Small intestine (tissue), 7 donors: Measurements from ENCODE around the gene RBFOX1. TPM values are rescaled to one million over a fixed set of nuclear protein-coding genes. Genes with fewer than 3 reads are reported as not detected.

Experiments used
- DNase-seq, 2 donors: peaks; one replicate each; pipeline versions ENCODE4 v3.0.0 to v3.0.0-alpha.2; 2013
- FAIRE-seq: peaks from 2 replicates; lab custom pipeline; 2012; peaks lifted over from hg19 to GRCh38; lab: Jason Lieb, UNC
- H3K27ac ChIP-seq, 3 donors: one replicate each; pipeline ENCODE4 v1.5.1; 2013; ENCODE audit warnings: low read length in 2 of 3, mild to moderate bottlenecking in 2 of 3, control low read depth in 1 of 3, inconsistent platforms in 1 of 3, low read depth in 1 of 3, moderate library complexity in 1 of 3
- H3K27me3 ChIP-seq, 3 donors: one replicate each; pipeline ENCODE4 v1.6.1; 2013; ENCODE audit warnings: low read length in 3 of 3, inconsistent platforms in 1 of 3; ENCODE audit not compliant: control insufficient read depth in 3 of 3, insufficient read depth in 3 of 3
- H3K36me3 ChIP-seq, 3 donors: one replicate each; pipeline ENCODE4 v1.6.1; 2013; ENCODE audit warnings: low read length in 3 of 3, inconsistent platforms in 1 of 3, low read depth in 1 of 3, mild to moderate bottlenecking in 1 of 3, moderate library complexity in 1 of 3; ENCODE audit not compliant: control insufficient read depth in 3 of 3, insufficient read depth in 2 of 3
- H3K4me1 ChIP-seq, 3 donors: one replicate each; pipeline ENCODE4 v1.6.1; 2013; ENCODE audit warnings: low read length in 2 of 3, inconsistent platforms in 1 of 3, low read depth in 1 of 3, mild to moderate bottlenecking in 1 of 3, moderate library complexity in 1 of 3; ENCODE audit not compliant: control insufficient read depth in 3 of 3, insufficient read depth in 2 of 3
- H3K4me3 ChIP-seq, 3 donors: one replicate each; pipeline ENCODE4 v1.5.1; 2013; ENCODE audit warnings: low read length in 3 of 3, control low read depth in 1 of 3, inconsistent platforms in 1 of 3, low read depth in 1 of 3, mild to moderate bottlenecking in 1 of 3, moderate library complexity in 1 of 3
- H3K9me3 ChIP-seq, 2 donors: one replicate each; pipeline ENCODE4 v1.6.1; 2013; ENCODE audit warnings: low read depth in 1 of 2, low read length in 1 of 2; ENCODE audit not compliant: control insufficient read depth in 2 of 2, insufficient read depth in 1 of 2
- WGBS, 3 donors: extraction: QIAGEN DNeasy Blood & Tissue Kit; methylation state at CpG; one replicate each; pipeline ENCODE4 v1.1.7; 2013; 5-methylcytosine and 5-hydroxymethylcytosine counted together
- polyA plus RNA-seq, 4 donors: library from polyadenylated mRNA; stranded (reverse) in 3 of 4; unstranded in 1 of 4; fragments of 200-250 nt in 3 of 4; fragments of 120-200 nt in 1 of 4; gene quantifications; one replicate each; pipeline versions ENCODE4 v1.2.1 to v1.2.3, GENCODE V29; 2013
- donor health status: healthy with polysubstance abuse.
- donor health status: control.
- donor health status: control.
- donor health status: Bipolar disorder and iron deficiency.
- donor health status: healthy.

The RBFOX1 gene
- polyA plus RNA-seq, 4 donors: 0.30 to 0.87 (median 0.54) TPM; not detected in 1

DNA sequence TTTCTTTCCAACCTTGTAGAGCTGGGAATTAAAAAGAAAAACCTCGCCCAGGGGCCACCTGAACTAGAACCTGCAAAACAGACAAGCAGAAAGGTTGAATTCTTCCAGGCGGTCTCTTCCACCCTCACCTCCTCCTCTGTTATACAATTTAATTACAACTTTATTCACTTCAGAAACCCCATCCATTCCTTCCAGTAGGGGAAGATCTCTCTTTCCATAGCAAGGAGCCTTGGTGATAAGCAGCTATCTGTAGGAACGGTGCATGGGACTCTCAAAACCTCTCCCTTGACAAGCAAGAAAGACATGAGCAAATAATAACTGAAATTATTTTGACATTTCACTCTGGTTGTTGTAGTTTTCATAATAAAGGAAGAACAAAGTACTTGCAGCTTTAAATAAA, 176.0 kb downstream of the RBFOX1 start:
- Histone ChIP-seq H3K4me1 (no peaks in the 10 kb centered on the region), H3K4me3 (no peak overlapping the region), H3K27me3 (no peaks in the 10 kb centered on the region), H3K36me3 (no peaks in the 10 kb centered on the region), H3K9me3 (no peaks in the 10 kb centered on the region), H3K27ac (no peak overlapping the region)
- 63 to 73% (median 67%) methylated on average over 3 of the region's 3 CpGs for WGBS, 3 donors
- FAIRE-seq (no peak), DNase-seq (no peak)

DNA sequence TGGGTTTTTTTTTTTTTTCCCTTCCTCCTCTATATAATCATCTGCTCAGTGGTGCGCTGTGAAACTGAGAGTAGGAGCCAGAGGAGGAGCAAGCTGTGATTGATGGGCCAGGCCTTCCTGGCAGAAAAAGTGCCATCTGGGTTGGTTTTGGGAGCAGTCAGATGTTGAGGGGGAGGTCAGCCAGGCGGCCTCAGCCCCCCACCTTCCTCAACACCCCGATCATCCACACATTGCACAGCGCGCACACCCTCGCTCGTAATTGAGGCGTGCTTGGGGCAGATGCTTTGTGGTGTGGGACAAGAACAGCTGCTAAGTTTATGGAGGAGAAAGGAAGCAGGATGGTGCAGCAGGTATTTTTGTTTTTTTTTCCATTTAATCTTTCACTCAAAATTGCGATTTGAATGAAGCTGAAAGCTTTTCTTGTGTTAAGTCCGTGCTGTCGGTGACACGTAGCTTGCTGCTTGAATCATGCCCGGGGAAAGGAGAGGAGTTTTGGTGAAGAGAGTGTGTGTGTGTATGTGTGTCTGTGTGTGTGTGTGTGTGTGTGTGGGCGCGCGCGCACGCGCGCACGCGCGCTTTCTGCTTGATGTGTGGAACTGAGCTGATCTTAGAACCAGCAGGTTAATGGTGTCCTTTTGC, 177.4 kb downstream of the RBFOX1 start:
- 72 to 82% (median 75%) methylated on average over 22 to 23 of the region's 23 CpGs for WGBS, 3 donors
- Histone ChIP-seq H3K27me3 (no peaks in the 10 kb centered on the region), H3K4me3 (no peak overlapping the region), H3K4me1 (no peaks in the 10 kb centered on the region), H3K36me3 (no peaks in the 10 kb centered on the region), H3K9me3 (no peaks in the 10 kb centered on the region), H3K27ac (no peak overlapping the region)
- FAIRE-seq (no peak), DNase-seq (no peak)

DNA sequence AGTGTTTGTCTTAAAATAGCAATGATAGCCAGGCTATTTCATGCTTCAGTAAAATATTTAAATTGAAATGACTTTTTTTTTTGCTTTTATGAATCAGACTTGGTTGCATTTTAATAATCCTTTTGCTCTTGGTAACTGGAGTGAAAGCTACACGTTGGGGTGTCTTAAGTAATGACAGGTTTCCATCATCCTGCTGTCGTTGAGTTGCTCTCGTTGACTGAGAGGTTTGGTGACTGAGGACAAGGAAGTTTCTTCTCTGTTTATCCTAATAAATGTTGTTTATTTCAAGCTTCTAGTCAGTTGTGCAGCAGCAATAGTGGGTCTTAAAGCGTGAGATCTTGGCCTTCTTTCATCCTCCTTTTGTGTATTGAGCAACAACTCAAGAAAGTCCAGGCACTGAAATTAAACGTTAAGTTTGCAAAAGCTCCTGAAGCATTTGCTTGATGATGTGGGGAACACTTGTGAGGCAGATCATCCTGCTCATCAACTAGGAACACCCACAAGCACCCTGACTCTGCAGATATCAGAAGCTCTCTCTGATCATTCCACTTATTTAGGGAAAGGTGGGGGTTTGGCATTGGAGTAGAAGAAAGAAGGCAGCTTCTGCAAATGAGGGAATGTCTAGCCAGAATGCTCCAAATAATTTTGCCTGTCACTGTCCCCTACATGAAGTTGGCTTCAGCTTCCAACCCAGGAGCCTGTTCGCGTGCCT, 179.1 kb downstream of the RBFOX1 start:
- no peak for FAIRE-seq
- Histone ChIP-seq H3K36me3 (no peaks in the 10 kb centered on the region), H3K27me3 (no peaks in the 10 kb centered on the region), H3K27ac (no peak overlapping the region), H3K4me3 (no peak overlapping the region), H3K9me3 (no peaks in the 10 kb centered on the region), H3K4me1 (no peaks in the 10 kb centered on the region)
- WGBS, 3 donors: 63 to 73% (median 65%) methylated on average over 7 of the region's 7 CpGs
- no peak for DNase-seq

DNA sequence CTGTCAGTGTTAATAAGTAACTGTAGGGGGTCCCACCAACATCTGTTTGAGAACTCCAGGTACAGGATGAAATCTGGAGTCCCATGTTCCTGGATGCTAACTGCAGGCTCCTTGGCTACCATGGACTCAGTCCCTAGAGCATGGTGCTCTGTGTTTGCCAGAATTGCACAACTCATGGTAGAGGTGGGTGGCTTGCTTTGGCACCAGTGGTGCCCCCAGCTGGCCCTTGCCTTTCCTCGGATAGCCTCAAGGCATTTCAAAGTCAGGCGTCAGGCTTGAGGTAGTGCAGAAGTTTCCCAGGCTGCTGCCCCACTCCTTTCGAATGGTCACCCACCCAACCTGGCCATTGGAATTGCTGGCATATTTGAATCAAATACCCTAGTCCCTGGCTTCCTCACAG, 179.9 kb downstream of the RBFOX1 start:
- H3K27ac ChIP-seq: no peak overlapping the region
- H3K36me3 ChIP-seq: no peaks in the 10 kb centered on the region
- no peak for DNase-seq
- no peaks in the 10 kb centered on the region for H3K9me3 ChIP-seq
- no peaks in the 10 kb centered on the region for H3K27me3 ChIP-seq
- H3K4me3 ChIP-seq: no peak overlapping the region
- WGBS, 3 donors: 62 to 64% (median 62%) methylated on average over 3 of the region's 3 CpGs
- FAIRE-seq: no peak
- H3K4me1 ChIP-seq: no peaks in the 10 kb centered on the region

DNA sequence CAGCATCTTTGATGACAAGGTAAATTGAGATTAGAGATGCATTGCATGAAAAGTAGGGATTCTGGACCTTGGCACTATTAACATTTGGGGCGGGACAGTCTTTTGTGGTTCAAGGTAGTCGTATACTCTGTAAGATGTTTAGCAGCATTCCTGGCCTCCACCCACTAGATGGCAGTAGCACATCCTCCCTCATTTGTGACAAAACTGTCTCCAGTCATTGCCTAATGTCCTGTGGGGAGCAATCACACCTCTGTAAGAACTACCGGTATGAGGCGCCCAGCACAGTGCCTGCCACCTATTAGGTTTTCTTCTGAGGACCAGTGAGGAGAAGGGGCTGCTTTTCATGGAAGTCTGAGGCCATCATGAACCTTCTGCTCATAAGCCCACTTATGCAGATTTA, 180.8 kb downstream of the RBFOX1 start:
- DNase-seq (peak; percentile 3 to 15), FAIRE-seq (no peak)
- no peaks in the 10 kb centered on the region for H3K9me3 ChIP-seq
- H3K4me1 ChIP-seq: no peaks in the 10 kb centered on the region
- no peak overlapping the region for H3K27ac ChIP-seq
- no peaks in the 10 kb centered on the region for H3K36me3 ChIP-seq
- H3K4me3 ChIP-seq: no peak overlapping the region
- WGBS, 3 donors: 52 to 74% (median 71%) methylated on average over 4 of the region's 4 CpGs
- H3K27me3 ChIP-seq: no peaks in the 10 kb centered on the region

DNA sequence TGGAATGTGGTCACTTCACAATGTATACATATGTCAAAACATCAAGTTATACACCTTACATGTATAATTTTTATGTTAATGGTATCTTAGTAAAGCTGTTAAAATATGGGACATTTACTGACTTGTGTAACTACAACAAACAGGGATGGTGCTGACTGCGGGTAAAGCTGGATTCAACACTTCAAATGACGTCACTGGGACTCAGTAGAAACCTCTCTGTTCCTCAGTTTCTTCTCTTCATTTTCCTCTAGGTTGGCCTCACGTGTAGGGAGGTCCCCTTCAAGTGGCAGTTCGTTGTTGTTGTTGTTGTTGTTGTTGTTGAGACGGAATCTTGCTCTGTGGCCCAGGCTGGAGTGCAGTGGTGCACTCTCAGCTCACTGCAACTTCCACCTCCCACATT, 182.9 kb downstream of the RBFOX1 start:
- H3K9me3 ChIP-seq: no peaks in the 10 kb centered on the region
- no peak for DNase-seq
- no peak overlapping the region for H3K4me3 ChIP-seq
- no peaks in the 10 kb centered on the region for H3K36me3 ChIP-seq
- 56 to 75% (median 58%) methylated on average over 5 of the region's 5 CpGs for WGBS, 3 donors
- H3K27me3 ChIP-seq: no peaks in the 10 kb centered on the region
- H3K27ac ChIP-seq: no peak overlapping the region
- no peak for FAIRE-seq
- no peaks in the 10 kb centered on the region for H3K4me1 ChIP-seq

DNA sequence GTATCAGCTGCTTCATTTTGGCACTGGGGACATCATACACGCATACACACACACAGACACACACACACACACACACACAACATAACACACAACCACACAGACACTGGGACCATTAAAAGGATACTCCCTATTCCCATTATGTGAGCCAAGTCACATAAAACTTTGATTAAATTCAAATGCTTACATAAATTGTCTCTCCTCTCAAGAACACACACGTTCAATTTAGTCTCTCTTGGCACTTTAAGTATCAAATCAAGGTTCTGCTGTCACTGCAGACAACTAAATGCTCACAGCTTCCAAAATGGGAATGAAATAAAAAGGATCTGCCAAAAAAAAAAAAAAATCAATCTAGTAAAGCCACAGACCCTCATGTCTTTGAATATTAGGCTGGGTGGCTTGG, 184.9 kb downstream of the RBFOX1 start:
- Histone ChIP-seq H3K36me3 (no peaks in the 10 kb centered on the region), H3K4me1 (no peaks in the 10 kb centered on the region), H3K4me3 (no peak overlapping the region), H3K9me3 (no peaks in the 10 kb centered on the region), H3K27me3 (no peaks in the 10 kb centered on the region), H3K27ac (no peak overlapping the region)
- FAIRE-seq: no peak
- no peak for DNase-seq
- 61 to 73% (median 63%) methylated on average over 2 of the region's 2 CpGs for WGBS, 3 donors

DNA sequence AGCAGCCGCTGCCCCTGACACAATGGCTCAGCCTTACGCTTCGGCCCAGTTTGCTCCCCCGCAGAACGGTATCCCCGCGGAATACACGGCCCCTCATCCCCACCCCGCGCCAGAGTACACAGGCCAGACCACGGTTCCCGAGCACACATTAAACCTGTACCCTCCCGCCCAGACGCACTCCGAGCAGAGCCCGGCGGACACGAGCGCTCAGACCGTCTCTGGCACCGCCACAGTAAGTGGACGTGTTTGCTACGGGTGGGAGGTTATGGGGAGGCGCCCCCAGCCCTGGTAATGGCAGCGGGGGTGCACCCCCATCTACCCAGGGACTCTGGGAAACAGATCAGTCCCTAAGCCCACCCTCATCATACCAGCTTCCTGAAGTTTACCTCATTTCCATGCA, 185.5 kb downstream of the RBFOX1 start:
- Histone ChIP-seq H3K36me3 (no peaks in the 10 kb centered on the region), H3K4me3 (no peak overlapping the region), H3K9me3 (no peaks in the 10 kb centered on the region), H3K4me1 (no peaks in the 10 kb centered on the region), H3K27ac (no peak overlapping the region), H3K27me3 (no peaks in the 10 kb centered on the region)
- FAIRE-seq (no peak), DNase-seq (no peak)
- WGBS, 3 donors: 94 to 95% (median 94%) methylated on average over 25 of the region's 25 CpGs
